Thyroid gland (tissue), 4 donors: ENCODE data around the gene CETN2.

Experiments used
- POLR2A ChIP-seq, 2 donors: fragments of 450-650 bp; IDR thresholded peaks; one replicate each; pipeline ENCODE4 v1.6.1; 2017; ENCODE audit warnings: antibody characterized with exemption in 2 of 2, mild to moderate bottlenecking in 2 of 2, moderate library complexity in 1 of 2
- TF ChIP-seq, protein P1 (sequence below), 6 experiments: fragments of 200-600 bp in 3 of 6; fragments of 450-650 bp in 3 of 6; sonication (generic) in 3 of 6; IDR thresholded peaks; one replicate each; pipeline ENCODE4 v1.5.1; 2016 to 2019; ENCODE audit warnings: antibody characterized with exemption in 6 of 6, mild to moderate bottlenecking in 2 of 6, inconsistent platforms in 1 of 6, moderate library complexity in 1 of 6

- TF ChIP-seq POLR2A (IDR thresholded peaks at IDR 0.05), result no peak
- TF ChIP-seq, protein P1, sequence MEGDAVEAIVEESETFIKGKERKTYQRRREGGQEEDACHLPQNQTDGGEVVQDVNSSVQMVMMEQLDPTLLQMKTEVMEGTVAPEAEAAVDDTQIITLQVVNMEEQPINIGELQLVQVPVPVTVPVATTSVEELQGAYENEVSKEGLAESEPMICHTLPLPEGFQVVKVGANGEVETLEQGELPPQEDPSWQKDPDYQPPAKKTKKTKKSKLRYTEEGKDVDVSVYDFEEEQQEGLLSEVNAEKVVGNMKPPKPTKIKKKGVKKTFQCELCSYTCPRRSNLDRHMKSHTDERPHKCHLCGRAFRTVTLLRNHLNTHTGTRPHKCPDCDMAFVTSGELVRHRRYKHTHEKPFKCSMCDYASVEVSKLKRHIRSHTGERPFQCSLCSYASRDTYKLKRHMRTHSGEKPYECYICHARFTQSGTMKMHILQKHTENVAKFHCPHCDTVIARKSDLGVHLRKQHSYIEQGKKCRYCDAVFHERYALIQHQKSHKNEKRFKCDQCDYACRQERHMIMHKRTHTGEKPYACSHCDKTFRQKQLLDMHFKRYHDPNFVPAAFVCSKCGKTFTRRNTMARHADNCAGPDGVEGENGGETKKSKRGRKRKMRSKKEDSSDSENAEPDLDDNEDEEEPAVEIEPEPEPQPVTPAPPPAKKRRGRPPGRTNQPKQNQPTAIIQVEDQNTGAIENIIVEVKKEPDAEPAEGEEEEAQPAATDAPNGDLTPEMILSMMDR (IDR thresholded peaks at IDR 0.05), result no peak
Measured at GRCh38 chrX:152813206-152813605, 17.4 kb downstream of the CETN2 start.
